Cardiac ventricle fibroblast (primary cell): ENCODE results near the gene TRIM16. TPM values are rescaled to one million over a fixed set of nuclear protein-coding genes. Genes with fewer than 3 reads are reported as not detected.

Source experiments
- total RNA-seq: library from RNA; depleted of rRNA; stranded (reverse); fragments of >200 nt; gene quantifications from 2 replicates; pipeline ENCODE4 v1.2.3, GENCODE V29; 2015

The TRIM16 gene
- total RNA-seq = 27.2 and 31.4 TPM in 2 replicates

DNA sequence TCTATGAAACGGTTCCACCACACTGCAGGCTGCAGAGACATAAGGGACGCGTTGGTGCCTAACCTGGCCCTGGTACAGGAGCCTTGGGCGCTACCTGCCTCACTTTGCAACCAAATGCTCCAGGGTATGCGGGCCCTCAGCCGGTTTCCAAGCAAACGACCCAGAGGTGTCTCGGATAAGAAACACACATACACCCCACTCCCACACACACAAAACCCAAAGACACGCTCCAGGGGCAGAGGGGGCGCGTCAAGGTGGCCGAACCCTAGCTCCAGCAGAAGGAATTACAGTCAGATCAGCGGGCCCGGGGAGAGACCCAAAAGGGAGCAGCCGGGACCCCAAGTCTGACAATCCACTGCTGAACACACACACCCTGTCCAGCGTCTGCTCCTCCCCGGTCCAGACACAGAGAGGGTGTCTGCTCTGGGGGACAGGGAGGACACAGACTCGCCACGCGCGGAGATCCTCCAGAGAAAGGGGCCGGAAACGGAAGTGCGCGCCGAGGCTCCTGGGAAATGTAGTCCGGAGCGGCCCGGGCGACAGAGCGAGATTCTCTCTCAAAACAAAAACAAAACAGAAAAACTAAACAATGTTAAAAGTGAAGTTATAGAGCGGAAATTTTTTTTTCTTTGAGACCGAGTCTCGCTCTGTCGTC is at the start of gene TRIM16:
Gene TRIM16, minus strand, starts transcription at position 488 of the 655 bp plus-strand sequence. CDS start 32,702 bp downstream, outside the sequence.

DNA sequence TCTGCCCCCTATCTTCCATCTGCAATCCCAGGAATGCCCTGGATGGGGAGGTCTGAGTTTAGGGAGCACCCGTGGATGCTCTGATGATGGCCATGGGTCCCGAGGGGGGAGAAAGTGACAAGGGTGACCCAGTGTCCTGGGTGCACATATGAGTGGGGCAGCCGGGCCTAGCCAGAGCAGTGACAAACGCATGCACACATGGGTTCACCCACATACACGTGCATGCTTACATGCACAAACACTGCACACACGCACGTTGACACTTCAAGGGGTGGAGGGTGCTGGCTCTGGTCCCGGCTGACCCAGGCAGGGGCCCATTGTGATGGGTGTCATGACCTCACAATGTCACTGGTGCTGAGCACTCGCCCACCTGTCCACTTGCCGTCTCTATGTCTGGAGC is 47.8 kb upstream of the TRIM16 start, which contains the start of gene TBC1D26:
Gene TBC1D26, plus strand, starts transcription at position 384 of the 400 bp plus-strand sequence. CDS start 3,066 bp downstream, outside the sequence.

GRCh38 chr17:15699413-15699924 is 15.4 kb upstream of the TRIM16 start, which contains the start of gene ZNF286A:
Gene ZNF286A, plus strand, starts transcription at chr17:15699752. Its CDS starts 578 bp downstream, at chr17:15700330.

GRCh38 chr17:15619331-15620058 is 64.6 kb downstream of the TRIM16 start, which contains the start of gene FBXW10B:
Gene FBXW10B, minus strand, starts transcription at chr17:15619704. Its CDS starts 192 bp downstream, at chr17:15619512.

Other genes with a start within 250 kb of the TRIM16 start
- gene CDRT4, start 216.7 kb downstream of the TRIM16 start, total RNA-seq = 0.37 TPM in 1 of 2 replicates, not detected in the other
- gene TVP23C, start 120.8 kb downstream of the TRIM16 start, total RNA-seq = 3.7 and 4.8 TPM in 2 replicates
- gene FBXW10B, start 64.6 kb downstream of the TRIM16 start, total RNA-seq = 0.37 TPM in 1 of 2 replicates, not detected in the other
- 18.5 and 51.4 TPM in 2 replicates for gene ZNF286A, start 15.4 kb upstream of the TRIM16 start, total RNA-seq
- not detected in 2 replicates for gene TBC1D26, start 48.0 kb upstream of the TRIM16 start, total RNA-seq